ENCODE data around the gene RSAD1.
"Not testable (repeated sequence)": the region's sequence is repeated elsewhere in the genome, so short reads cannot be mapped to it uniquely, and the experiment has no call there.

Gene RSAD1

GRCh38 chr17:50473901-50474300 lies 4.8 kb upstream of the RSAD1 start:
- DNase-seq = no peak

GRCh38 chr17:50474523-50474922 lies 4.1 kb upstream of the RSAD1 start:
- DNase-seq = no peak

GRCh38 chr17:50475362-50475761 lies 3.3 kb upstream of the RSAD1 start:
- DNase-seq = no peak

GRCh38 chr17:50475775-50476544 lies 2.7 kb upstream of the RSAD1 start:
- not testable (repeated sequence) for DNase-seq

- DNase-seq = no peak
These were observed 1.9 kb upstream of the RSAD1 start for GRCh38 chr17:50476545-50477315.

GRCh38 chr17:50477976-50478375 lies 684 bp upstream of the RSAD1 start:
- no peak for DNase-seq

- peak; percentile 56 for DNase-seq
These were observed 972 bp downstream of the RSAD1 start for GRCh38 chr17:50479522-50480141.

- no peak for DNase-seq
These were observed 1.6 kb downstream of the RSAD1 start for GRCh38 chr17:50480142-50480764.

GRCh38 chr17:50480854-50481490 lies 2.3 kb downstream of the RSAD1 start:
- no peak for DNase-seq

GRCh38 chr17:50481648-50482047 lies 3.0 kb downstream of the RSAD1 start:
- DNase-seq = no peak

GRCh38 chr17:50482110-50482509 lies 3.5 kb downstream of the RSAD1 start:
- no peak for DNase-seq

GRCh38 chr17:50482516-50482915 lies 3.9 kb downstream of the RSAD1 start:
- peak; percentile 57 for DNase-seq

- DNase-seq = no peak
These were observed 4.6 kb downstream of the RSAD1 start for GRCh38 chr17:50483266-50483665.

- DNase-seq = no peak
These were observed 5.9 kb downstream of the RSAD1 start for GRCh38 chr17:50484386-50485155.

- no peak for DNase-seq
These were observed 8.8 kb downstream of the RSAD1 start for GRCh38 chr17:50487213-50488096.

- DNase-seq = no peak
These were observed 10.2 kb downstream of the RSAD1 start for GRCh38 chr17:50488880-50489279.

GRCh38 chr17:50491505-50491904 lies 12.8 kb downstream of the RSAD1 start:
- no peak for DNase-seq

- DNase-seq = no peak
These were observed 13.6 kb downstream of the RSAD1 start for GRCh38 chr17:50492214-50492613.

- DNase-seq = no peak
These were observed 15.1 kb downstream of the RSAD1 start for GRCh38 chr17:50493744-50494143.

- no peak for DNase-seq
These were observed 16.7 kb downstream of the RSAD1 start for GRCh38 chr17:50495217-50495823.

- no peak for DNase-seq
These were observed 17.3 kb downstream of the RSAD1 start for GRCh38 chr17:50495918-50496317.
